PC-3 (cell line): Measurements from ENCODE around the gene EMSY. TPM values are rescaled to one million over a fixed set of nuclear protein-coding genes. Genes with fewer than 3 reads are reported as not detected.

Experiments
- ATAC-seq: fragments of 200-7000 bp; cut with Tn5 transposase; 2 replicates; pipeline ENCODE4 v1.9.1; 2020; ENCODE audit warnings: mild to moderate bottlenecking, moderate library complexity
- BruUV-seq: library from RNA; stranded (reverse); fragments of 400-500 nt; replicated peaks from 2 replicates; lab custom pipeline; 2021; lab: Mats Ljungman, UMichigan
- CTCF ChIA-PET: fragments of 300-600 bp; sonication (Branson Sonifier 250); formaldehyde crosslinking; loops from one replicate; lab custom pipeline; 2022; ENCODE audit warnings: antibody characterized with exemption; lab: Charles Lee
- POLR2A ChIA-PET: fragments of 300-600 bp; sonication (Branson Sonifier 250); formaldehyde crosslinking; loops from one replicate; lab custom pipeline; 2022; ENCODE audit warnings: antibody characterized with exemption; ENCODE audit not compliant: unreplicated experiment; lab: Charles Lee
- DNase-seq: peaks from one replicate; pipeline ENCODE4 v3.0.0-alpha.2; 2015
- H2AFZ ChIP-seq: fragments of 300-600 bp; sonication (generic); 2 replicates; pipeline ENCODE4 v1.6.0; 2016; ENCODE audit warnings: antibody characterized with exemption, low read length
- H3F3A ChIP-seq: fragments of 300-600 bp; sonication (generic); one replicate; pipeline ENCODE4 v1.6.0; 2017; ENCODE audit warnings: antibody characterized with exemption, low read length, control low read depth, mild to moderate bottlenecking; ENCODE audit not compliant: unreplicated experiment
- H3K27ac ChIP-seq: fragments of 300-600 bp; sonication (generic); 2 replicates; pipeline ENCODE4 v1.5.1; 2016; ENCODE audit warnings: mild to moderate bottlenecking, low read length
- H3K27me3 ChIP-seq: fragments of 300-600 bp; sonication (generic); 2 replicates; pipeline ENCODE4 v1.6.1; 2016; ENCODE audit warnings: low read length, mixed read lengths
- H3K36me3 ChIP-seq: fragments of 300-600 bp; sonication (generic); 2 replicates; pipeline ENCODE4 v1.6.1; 2016; ENCODE audit warnings: low read depth, mixed run types, low read length, mixed read lengths
- H3K4me1 ChIP-seq: fragments of 300-600 bp; sonication (generic); 2 replicates; pipeline ENCODE4 v1.5.1; 2016; ENCODE audit warnings: low read length; ENCODE audit not compliant: insufficient read depth
- H3K4me2 ChIP-seq: fragments of 300-600 bp; sonication (generic); 2 replicates; pipeline ENCODE4 v1.6.0; 2016; ENCODE audit warnings: low read length
- H3K4me3 ChIP-seq: fragments of 300-600 bp; sonication (generic); 2 replicates; pipeline ENCODE4 v1.5.1; 2016; ENCODE audit warnings: mild to moderate bottlenecking, low read length, mixed read lengths
- H3K79me2 ChIP-seq: fragments of 300-600 bp; sonication (generic); 2 replicates; pipeline ENCODE4 v1.6.1; 2017; ENCODE audit warnings: low read length, mixed read lengths
- H3K9ac ChIP-seq: fragments of 300-600 bp; sonication (generic); 2 replicates; pipeline ENCODE4 v1.6.0; 2016; ENCODE audit warnings: mild to moderate bottlenecking, low read length
- H3K9me2 ChIP-seq: fragments of 300-600 bp; sonication (generic); replicated peaks from 2 replicates; pipeline ENCODE4 v1.6.1; 2016; ENCODE audit warnings: mixed run types, low read length, mixed read lengths
- H3K9me3 ChIP-seq: fragments of 300-600 bp; sonication (generic); 2 replicates; pipeline ENCODE4 v1.6.1; 2016; ENCODE audit warnings: low read length, mixed read lengths
- H4K20me1 ChIP-seq: fragments of 300-600 bp; sonication (generic); 2 replicates; pipeline ENCODE4 v1.6.1; 2016; ENCODE audit warnings: low read length, mixed read lengths
- CTCF ChIP-seq: fragments of 300-600 bp; sonication (generic); conservative IDR thresholded peaks from 2 replicates; pipeline ENCODE4 v1.5.1; 2017; ENCODE audit warnings: antibody characterized with exemption, low read depth, mild to moderate bottlenecking, low read length
- EZH2 ChIP-seq: fragments of 300-600 bp; sonication (generic); IDR thresholded peaks from one replicate; pipeline ENCODE4 v1.6.1; 2017; ENCODE audit warnings: antibody characterized with exemption, mild to moderate bottlenecking, low read length; ENCODE audit not compliant: unreplicated experiment
- EZH2phosphoT487 ChIP-seq: fragments of 300-600 bp; sonication (generic); IDR thresholded peaks from 2 replicates; pipeline ENCODE4 v1.6.1; 2018; ENCODE audit warnings: mild to moderate bottlenecking, antibody characterized with exemption, low read length, borderline replicate concordance
- intact Hi-C: fragments of 100-400 bp; cut with micrococcal nuclease; formaldehyde crosslinking; loops from 2 replicates; pipeline ENCODE4 v1.9.0; 2023
- total RNA-seq: library from RNA; depleted of rRNA; stranded (reverse); fragments of >200 nt; gene quantifications from 2 replicates; pipeline ENCODE4 v1.2.3, GENCODE V29; 2014

EMSY gene
- total RNA-seq, 1 experiment from 2014 or later: 51.1 TPM

GRCh38 chr11:76410851-76411357, 33.9 kb upstream of the EMSY start:
- TF ChIP-seq EZH2 (no peak), EZH2phosphoT487 (no peak), CTCF (no peak)
- no peak overlapping the region for H3K9ac ChIP-seq
- intact Hi-C loops: no loop called here

GRCh38 chr11:76415073-76415472, 29.7 kb upstream of the EMSY start:
- no peak for DNase-seq
- Histone ChIP-seq H3K9me3 (no peaks in the 10 kb centered on the region), H3K27me3 (no peaks in the 10 kb centered on the region), H3K4me2 (no peak overlapping the region), H3K27ac (no peak overlapping the region), H3K79me2 (no peaks in the 10 kb centered on the region), H3K4me3 (no peak overlapping the region), H3F3A (no peaks in the 10 kb centered on the region), H3K9me2 (no peaks in the 10 kb centered on the region), H4K20me1 (no peaks in the 10 kb centered on the region), H3K9ac (no peak overlapping the region), H3K4me1 (no peaks in the 10 kb centered on the region), H2AFZ (no peak overlapping the region), H3K36me3 (no peaks in the 10 kb centered on the region)
- ChIA-PET CTCF (no interaction called here), POLR2A (no interaction called here)
- ATAC-seq: no peak
- intact Hi-C loops: no loop called here
- BruUV-seq: no TSS peak
- TF ChIP-seq EZH2 (no peak), CTCF (no peak)

More at GRCh38 chr11:76410851-76411357, 33.9 kb upstream of the EMSY start:
- Histone ChIP-seq H3K27me3 (no peaks in the 10 kb centered on the region), H3K36me3 (no peaks in the 10 kb centered on the region), H3K9me3 (no peaks in the 10 kb centered on the region), H3F3A (no peaks in the 10 kb centered on the region), H3K4me1 (no peaks in the 10 kb centered on the region), H3K27ac (no peak overlapping the region), H4K20me1 (no peaks in the 10 kb centered on the region), H2AFZ (no peak overlapping the region), H3K4me3 (no peak overlapping the region), H3K9me2 (no peaks in the 10 kb centered on the region), H3K79me2 (no peaks in the 10 kb centered on the region), H3K4me2 (no peak overlapping the region)
- BruUV-seq: no TSS peak
- no peak for DNase-seq
- CTCF ChIA-PET: no interaction called here
- POLR2A ChIA-PET: no interaction called here
- no peak for ATAC-seq

GRCh38 chr11:76419896-76420295, 24.9 kb upstream of the EMSY start:
- ChIA-PET CTCF (interaction anchor here (0.6 kb wide), 1 partner anchor 1823 kb away, joined by 3 read pairs; no protein-coding TSS in a partner anchor), POLR2A (no interaction called here)
- no peaks in the 10 kb centered on the region for H3K4me1 ChIP-seq
- no peaks in the 10 kb centered on the region for H3K9me2 ChIP-seq
- ATAC-seq (no peak), DNase-seq (peak; percentile 32)
- no peaks in the 10 kb centered on the region for H3K9me3 ChIP-seq
- no peaks in the 10 kb centered on the region for H3K36me3 ChIP-seq
- no peaks in the 10 kb centered on the region for H4K20me1 ChIP-seq
- H3F3A ChIP-seq: no peaks in the 10 kb centered on the region
- H2AFZ ChIP-seq: no peak overlapping the region
- TF ChIP-seq CTCF (peak; percentile 69), EZH2 (no peak)
- intact Hi-C loops: no loop called here
- no peaks in the 10 kb centered on the region for H3K79me2 ChIP-seq
- no peak overlapping the region for H3K27ac ChIP-seq
- H3K9ac ChIP-seq: no peak overlapping the region
- no TSS peak for BruUV-seq
- H3K4me3 ChIP-seq: no peak overlapping the region
- H3K4me2 ChIP-seq: no peak overlapping the region
- no peaks in the 10 kb centered on the region for H3K27me3 ChIP-seq
